Stimulated activated CD8-positive, alpha-beta memory T cell treated with anti-CD3 and anti-CD28 coated beads, Interleukin-15, amount 100 ng/mL, for 1 hour (primary cell): ENCODE results near the gene KCNV2.

Experiments used
- DNase-seq: peaks from one replicate; pipeline ENCODE4 v3.0.0-alpha.2; 2020; ENCODE audit warnings: low read depth

Gene KCNV2

DNA sequence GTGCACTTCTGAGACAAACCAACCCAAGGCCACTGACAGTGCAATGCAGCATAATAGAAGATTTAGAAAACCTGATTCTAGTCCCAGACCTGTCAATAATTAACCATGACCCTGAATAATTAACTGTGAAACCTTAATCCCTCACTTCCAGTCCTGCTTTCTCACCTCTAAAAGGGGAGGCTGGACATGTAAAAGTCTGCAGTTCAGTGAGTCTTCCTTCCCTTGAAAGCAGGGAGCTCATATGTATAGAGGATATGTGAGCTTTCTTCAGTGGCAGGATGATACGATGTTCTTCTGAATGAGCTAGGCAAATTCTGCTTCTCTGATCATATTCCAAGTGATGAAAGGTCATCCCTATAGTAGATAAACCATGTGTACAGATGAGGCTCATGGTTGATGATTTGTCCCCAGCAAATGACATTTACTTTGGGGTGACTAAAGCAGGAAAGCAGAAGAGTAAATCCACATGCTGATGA is 2.9 kb downstream of the KCNV2 start:
- no peak for DNase-seq

DNA sequence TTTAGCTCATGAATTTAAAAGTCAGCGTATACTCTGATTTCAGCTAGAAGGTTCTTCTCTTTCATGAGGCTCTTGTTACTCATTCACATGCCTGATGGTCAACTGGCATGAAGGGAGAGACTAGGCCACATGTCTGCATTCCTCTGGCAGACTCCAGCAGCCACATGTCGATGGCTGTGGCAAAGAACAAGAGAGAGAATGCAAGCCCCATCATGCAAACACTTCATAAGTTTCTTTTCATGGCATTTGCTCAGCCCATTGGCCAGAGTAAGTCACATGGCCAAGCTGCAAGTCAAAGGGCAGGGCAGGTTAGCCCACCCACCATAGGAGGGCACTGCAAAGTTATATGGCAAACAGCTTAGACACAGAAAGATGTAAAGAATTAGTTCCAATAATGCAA is 5.4 kb downstream of the KCNV2 start:
- no peak for DNase-seq

DNA sequence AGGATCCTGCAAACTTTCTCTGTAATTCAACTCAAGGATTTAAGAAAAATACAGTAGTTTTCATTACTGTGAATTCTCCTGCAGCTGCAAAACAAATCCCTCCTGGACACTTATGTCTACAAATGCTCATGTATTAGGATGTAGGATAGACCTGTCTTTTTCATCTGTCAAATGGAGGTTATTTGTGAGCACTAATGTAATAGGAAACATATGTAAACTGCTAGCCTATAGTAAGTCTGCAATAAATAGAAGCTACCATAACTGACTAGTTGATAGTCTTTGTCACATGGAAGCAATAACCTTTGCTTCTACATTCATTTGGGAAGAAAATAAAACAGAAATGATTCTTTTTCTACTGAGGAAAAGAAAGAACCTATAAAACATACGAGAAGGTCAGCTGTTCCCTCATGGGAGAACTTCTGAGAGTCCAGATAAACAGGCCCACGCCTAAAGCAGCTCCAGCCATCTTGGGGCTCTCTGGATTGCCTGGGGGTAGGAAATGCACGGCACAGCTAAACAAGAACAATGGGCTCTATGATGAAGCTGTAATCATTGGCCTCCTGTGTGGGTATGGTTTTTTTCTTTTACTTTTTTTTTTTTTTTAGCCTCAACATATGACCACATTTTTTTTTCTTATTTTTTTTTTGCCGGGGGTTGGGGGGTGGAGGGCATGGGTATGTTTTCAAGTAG is 6.2 kb downstream of the KCNV2 start:
- no peak for DNase-seq

DNA sequence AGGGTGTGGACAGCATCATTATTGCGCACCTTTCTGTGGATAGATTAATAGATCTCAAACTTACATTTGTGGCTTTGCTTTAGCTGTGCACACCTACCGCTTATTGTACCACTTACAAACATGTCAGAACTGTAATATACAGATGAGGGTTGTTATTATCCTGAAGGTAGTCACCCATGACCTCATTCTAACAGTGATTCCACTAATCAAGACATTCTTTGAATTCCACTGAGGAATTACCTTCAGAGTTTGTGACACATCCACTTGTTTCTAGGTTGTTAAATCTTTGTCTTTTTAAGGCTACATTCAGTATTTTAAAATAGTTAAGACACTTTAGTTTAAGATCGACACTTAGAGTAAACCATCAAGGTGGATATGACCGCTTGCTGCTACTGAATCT is 7.8 kb downstream of the KCNV2 start:
- no peak for DNase-seq

DNA sequence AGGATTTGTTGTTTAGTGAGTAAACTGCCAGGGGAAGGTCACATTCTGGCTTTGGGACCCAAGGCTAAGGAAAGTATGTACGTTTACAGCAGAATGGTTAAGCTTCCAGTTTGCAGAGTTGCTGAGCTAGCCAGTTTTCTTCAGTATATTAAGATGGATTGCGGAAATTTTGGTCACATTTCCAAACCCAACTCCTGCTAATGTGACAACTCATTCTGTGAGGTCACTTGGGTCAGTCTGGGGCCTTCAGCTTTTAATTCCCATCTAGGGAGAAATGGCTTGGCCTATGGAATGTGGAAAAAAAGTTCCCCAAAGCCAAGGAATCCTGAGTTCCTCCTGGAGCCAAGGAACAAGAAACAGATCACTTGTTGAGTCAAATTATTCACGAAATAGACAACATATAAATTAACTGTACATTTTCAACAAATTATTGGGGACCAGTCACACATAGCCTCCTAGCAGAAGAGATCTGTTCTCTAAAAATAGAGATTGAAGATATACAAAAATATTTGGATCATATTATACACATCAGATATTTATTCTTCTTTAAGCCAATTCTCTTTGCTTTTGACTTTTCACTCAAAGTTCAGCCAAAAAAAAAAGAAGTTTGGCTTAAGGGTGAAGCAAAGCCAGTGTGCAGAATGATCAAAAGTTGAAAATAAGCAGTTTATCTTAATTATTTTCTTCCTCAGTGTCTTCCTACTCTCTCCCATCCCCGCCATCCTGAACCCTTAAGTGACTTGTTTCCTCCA is 8.8 kb downstream of the KCNV2 start:
- no peak for DNase-seq

DNA sequence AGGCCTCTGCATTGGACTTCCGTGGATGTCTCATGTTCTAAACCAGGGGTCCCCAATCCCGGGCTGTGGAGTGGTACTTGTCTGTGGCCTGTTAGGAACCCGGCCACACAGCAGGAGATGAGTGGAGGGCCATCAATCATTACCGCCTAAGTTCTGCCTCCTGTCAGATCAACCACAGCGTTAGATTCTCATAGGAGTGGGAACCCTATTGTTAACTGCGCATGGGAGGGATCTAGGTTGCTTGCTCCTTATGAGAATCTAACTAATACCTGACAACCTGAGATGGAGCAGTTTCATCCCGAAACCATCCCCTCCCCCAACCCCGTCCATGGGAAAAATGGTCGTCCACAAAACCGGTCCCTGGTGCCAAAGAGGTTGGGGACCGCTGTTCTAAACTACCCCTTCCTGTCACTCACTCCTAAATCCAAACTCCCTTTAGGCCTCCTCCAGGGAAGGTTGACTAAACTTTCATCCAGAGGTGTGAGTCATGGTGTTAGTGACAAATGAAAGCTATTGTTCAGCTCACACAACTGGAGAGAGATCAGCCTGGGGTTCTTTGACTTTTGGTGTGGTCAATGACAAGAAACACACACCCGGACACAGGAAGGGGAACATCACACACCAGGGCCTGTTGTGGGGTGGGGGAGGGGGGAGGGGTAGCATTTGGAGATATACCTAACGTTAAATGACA is 9.5 kb downstream of the KCNV2 start:
- no peak for DNase-seq

DNA sequence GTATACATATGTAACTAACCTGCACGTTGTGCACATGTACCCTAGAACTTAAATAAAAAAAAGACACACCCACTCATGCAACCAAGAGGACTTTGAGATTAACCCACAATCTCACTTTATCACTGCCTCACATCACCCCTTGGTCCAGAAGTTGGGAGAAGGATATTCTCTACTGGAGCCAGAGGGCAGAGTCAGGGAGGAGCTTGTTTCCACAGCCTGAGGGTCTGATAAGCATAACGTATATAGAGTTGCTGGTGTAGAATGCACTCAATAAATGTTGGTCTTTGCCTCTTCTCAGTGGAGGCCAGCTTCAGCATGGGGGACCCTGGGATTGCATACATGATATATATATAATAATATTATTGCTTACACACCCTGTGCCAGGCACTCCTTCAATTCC is 10.1 kb downstream of the KCNV2 start:
- DNase-seq, result no peak

DNA sequence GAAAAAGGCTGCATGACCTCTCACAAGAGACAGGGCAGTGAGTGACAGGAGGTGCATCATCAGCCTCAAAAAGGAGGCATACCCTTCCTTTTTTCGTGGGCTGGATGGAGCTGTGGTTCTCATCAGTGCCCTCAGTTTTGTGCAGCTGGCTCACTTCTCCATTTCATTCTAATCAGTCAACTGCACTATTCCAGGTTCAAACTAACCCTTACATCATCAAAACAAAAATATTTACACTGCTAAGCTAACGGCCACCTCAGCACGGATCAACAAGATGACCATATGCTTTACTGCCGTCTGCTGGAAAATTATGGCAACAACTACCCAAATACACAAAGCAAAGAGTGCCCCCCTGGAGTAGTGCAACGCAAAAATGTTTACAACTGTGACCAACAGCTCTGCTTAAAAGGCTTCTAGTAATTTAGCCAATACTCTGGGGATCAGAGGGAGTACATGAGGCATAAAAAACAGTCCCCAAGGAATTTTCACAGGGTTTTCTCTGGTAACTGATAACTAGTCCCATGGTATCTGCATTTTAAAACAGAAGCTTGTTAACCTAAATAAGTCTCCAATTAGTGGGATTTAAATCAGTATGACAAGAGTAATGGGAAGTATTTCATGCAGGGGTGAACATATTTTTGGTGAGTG is 10.8 kb downstream of the KCNV2 start:
- no peak for DNase-seq

DNA sequence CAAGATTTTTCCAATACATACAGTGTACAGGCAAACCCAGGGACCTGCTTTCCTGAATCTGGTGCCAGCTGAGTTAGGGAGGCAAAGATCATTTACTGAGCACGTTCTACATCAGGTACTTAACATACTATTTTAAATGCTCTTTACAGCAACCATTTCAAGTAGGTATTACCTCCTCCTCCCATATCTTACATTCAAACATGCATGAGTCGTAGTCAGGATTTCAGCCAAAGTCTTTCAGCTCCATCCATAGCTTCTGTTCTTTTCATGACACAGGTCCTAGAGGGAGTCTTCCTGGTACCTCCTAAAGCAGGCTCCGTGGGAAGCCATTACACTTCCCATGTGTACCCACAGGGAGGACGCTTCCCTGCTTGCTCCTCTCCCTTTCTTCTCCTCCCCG is 11.7 kb downstream of the KCNV2 start:
- no peak for DNase-seq

DNA sequence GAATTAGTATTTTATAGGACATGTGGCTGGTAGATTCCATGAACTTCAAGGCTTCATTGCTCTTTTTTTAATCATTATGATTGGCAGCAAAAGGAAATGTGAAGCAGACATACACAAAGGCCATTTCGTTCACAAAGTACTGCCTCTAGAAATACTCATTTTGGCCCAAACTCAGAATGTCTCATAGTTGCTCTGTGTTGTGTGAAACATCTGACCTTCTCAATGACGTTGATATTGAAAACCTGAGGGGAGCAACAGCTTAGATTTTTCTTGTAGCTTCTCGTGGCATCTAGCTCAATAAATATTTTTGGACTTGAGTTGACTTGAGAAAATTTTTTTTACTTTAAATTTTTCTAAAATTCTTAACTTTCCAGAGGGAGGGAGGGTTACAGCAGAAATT is 12.4 kb downstream of the KCNV2 start:
- no peak for DNase-seq

DNA sequence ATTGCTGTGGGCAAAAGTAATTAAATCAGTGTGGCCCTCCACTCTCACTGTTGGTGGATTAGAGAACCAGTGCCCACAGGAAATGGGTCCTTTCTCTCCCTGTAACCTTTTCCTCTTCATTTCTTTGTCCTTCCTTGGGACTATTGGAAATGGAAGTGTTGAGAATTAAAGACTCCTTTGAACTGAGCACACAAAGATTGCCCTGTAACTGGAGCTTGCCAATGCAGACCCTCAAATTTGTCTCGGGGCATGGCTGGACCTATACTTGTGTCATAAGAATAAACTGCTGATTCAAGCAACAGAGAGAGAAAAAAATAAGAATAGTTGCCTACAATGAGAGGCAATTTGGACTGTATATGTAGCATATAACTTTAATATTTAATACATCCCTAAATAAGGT is 13.7 kb downstream of the KCNV2 start:
- DNase-seq, result no peak

DNA sequence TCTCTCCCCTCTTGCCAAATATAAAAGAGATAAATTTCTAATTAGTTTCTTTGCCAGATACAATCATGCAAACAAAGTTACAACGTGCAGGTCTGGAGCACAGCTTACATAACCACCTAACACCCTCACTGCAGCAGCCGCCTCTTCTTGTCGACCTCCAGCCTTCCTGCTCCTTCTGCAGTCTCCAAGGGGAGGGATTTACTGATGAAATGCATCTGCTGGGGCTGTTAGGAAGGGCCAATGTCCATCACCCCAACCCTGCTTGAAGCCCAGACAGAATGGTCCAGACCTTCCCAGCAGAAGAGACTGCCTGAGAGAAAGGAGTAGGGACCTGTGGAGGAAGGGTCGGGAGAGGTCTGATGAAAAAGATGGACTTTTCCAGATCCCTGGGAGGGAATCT is 15.2 kb downstream of the KCNV2 start:
- DNase-seq, result no peak

DNA sequence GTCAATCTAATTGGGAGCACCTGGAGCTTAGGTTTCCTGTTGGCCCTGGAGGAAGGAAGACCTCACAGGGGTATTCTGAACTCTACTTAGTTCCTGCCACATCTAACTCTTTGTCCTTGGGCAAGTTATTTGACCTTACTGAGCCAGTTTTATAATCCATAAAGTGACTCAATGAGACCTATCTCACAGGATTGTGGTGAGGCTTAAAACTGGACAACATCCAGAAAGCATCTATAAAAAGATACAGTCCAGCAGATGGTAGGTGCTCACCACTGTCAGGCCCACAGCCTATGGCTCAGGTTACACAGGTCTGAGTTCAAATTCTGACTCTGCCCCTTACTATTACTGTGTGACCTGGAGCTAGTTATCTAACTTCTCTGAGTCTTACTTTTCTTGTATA is 23.3 kb downstream of the KCNV2 start:
- DNase-seq, result no peak

DNA sequence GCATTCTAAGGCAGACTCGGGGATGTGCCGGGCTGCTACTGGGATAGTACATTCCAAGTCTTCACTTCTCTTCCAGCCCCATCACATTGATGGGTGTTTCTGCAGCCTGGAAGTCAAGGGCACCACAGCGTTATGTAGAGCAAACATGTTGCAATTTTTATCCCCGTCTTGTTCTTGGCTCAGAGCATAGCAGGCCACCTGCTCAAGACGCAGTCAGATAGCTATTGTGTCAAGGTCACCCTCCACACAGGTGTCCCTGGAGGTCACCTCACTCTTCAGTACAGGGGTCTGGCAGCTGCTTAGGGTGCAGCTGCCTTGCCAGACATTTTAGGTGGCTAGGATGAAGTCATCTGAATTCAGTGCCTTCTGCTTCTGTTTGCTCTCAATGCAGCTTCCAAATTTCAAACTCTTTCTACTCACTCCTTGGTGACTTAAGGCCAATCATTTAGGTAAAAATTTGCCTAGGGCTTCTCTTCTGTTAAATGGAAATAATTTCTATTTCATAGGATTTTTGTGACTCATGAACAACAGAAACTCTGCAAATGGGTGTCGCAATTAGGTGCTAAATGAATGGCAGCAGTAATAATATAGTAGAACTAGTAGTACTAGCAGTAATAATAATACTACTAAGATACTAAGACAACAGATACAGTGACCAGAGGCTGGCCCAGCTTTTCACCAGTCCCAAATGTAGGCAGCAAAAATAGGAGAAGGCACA is 24.3 kb downstream of the KCNV2 start:
- no peak for DNase-seq

DNA sequence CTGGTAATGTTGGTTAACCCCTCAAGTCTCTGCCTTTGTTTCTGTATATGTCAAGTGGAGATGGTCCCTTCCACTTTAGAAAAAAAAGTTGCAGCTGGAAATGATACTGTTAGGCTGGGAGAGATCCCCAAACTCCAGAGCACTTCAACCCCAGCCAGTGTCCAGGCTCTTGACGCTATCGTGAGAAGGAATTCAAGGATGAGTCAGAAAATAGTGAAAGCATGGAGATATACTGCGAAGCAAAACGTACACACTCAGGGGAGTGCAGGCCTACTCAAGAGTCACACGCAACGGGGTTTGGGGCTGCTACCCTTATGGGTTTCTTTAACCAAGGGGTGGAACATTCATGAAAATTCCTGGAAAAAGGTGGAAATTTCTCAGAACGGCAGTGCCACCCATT is 24.9 kb downstream of the KCNV2 start:
- no peak for DNase-seq

DNA sequence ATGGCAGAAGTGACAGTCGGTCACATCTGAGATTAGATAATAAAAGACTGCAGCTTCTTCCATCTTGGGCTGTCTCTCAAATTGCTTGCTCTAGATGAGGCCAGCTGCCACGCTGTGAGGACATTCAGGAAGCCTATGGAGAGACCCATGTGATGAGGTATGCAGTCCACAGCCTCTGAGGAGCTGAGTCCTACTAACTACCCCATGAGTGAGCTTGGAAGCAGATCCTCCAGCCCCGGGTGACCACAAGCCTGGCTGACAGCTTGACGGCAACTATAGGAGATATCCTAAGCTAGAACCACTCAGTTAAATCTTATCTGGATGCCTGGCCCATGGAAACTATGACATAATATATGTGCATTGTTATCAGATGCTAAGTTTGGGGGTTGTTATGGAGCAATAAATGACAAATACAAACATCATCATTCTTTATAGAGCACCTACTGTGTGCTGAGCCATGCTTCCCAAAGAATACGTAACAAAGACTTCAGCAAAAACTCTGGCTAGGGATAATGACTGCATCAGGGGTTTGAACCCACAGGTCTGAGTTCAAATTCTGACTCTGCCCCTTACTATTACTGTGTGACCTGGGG is 26.7 kb downstream of the KCNV2 start:
- no peak for DNase-seq

DNA sequence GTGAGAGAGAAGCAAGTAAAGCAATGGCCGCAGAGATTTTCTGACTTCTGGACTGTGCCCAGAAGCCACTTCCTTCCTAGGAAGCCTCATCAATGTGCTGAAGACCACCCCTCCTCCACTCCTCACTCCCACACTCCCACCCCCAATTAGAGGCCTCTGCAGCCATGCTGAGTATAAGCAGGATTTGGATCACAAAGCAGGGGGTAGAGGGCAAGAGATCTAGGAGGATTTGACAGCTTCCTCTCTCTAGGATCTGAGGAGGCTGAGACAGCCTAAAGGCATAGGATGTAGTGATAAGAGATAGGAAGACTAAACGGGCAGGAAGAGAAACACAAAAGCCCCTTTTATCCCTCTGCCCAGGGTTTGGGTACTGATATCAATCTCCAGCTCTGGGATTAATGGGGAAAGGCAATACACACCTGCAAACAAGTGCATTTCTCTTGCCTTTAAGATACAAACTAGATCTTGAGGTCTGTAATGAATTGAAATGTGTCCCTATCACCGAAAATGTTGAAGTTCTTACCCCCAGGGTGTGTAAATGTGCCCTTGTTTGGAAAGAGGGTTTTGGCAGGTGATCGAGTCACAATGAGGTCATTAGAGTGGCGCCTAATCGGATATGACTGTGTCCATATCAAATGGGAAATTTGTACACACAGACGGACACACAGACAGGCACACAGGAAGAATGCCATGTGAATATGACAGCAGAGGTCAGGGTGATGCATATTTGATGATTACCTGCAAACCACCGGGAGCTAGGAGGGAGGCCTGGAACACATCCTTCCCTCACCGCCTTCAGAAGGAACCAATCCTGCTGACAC is 28.5 kb downstream of the KCNV2 start:
- no peak for DNase-seq

DNA sequence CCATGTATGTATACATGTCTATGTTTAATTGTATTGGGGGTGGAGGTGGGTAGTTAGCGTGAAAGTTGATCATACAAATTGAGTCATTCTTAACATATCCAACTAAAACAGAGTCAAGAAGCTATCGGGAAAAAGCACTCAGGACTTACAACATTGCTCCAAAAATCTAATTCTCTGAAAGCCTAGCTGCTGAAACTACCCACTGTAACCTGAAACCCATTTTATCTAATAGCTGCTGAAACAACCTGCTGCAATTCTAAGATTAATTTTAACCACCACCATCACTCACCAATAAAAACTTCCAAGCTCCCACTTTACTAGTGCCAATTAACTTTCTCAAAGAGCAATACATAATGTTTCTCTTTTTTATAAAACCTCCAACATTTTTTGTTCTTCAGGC is 32.2 kb downstream of the KCNV2 start:
- no peak for DNase-seq

DNA sequence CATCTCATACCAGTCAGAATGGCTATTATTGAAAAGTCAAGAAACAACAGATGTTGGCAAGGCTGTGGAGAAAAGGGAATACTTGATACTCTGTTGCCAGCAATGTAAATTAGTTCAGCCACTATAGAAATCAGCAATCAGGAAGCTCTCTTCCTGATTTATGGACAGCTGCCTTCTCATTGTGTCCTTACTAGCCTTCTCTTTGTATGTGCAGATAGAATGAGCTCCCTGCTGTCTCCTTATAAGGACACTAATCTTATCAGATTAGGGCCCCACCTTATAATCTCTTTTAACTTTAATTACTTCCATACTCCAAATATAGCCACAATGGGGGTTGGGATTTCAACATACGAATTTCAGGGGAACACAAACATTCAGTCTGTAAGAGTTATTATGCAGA is 38.0 kb downstream of the KCNV2 start:
- no peak for DNase-seq

DNA sequence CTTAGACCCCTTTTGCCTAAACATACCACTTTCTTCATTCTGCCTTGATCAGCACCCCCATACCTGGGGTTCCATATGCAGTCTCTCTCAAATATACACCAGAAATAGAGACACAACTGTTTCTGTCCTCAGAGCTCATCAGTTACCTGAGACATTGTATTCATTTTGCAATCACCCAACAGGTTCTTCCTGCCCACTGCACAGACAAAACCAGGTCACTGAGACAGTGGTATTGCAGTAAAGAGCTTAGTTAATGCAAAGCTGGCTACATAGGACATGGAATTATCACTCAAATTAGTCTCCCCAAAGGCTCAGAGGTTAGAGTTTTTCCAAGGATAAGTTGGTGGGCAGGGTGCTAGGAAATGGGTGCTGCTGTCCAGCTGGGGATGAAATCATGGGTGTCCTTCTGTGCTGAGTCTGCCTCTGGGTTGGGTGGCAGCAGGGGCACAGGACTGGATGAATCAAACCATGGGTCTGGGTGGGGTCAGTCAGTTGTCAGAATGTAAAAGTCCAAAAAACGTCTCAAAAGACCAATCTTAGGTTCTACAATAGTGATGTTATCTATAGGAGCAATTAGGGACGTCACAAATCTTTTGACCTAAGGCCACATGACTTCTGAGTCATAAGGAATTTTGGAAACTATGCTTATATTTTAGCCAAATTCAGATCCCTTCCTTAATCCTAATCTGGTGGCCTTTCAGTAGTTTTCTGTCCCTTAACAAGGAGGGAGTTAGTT is 41.0 kb downstream of the KCNV2 start:
- DNase-seq, result no peak
